Frontal cortex (tissue), 4 donors: ENCODE measurements around the gene THRAP3. TPM values are rescaled to one million over a fixed set of nuclear protein-coding genes. Genes with fewer than 3 reads are reported as not detected.
"Not testable (repeated sequence)": the region's sequence is repeated elsewhere in the genome, so short reads cannot be mapped to it uniquely, and the experiment has no call there.

Source experiments
- DNase-seq, 2 donors: peaks; one replicate each; pipeline ENCODE4 v3.0.0; 2012; ENCODE audit warnings: low spot score in 2 of 2
- FAIRE-seq: peaks from 2 replicates; lab custom pipeline; 2012; peaks lifted over from hg19 to GRCh38; lab: Jason Lieb, UNC
- total RNA-seq: library from RNA; depleted of rRNA; stranded (reverse); fragments of >200 nt; gene quantifications from one replicate; pipeline ENCODE4 v1.2.3, GENCODE V29; 2014
- donor health status: control.
- donor health status: control.
- donor health status: control.

THRAP3 gene
- total RNA-seq, 1 donor from 2014 or later = 80.3 TPM

DNA sequence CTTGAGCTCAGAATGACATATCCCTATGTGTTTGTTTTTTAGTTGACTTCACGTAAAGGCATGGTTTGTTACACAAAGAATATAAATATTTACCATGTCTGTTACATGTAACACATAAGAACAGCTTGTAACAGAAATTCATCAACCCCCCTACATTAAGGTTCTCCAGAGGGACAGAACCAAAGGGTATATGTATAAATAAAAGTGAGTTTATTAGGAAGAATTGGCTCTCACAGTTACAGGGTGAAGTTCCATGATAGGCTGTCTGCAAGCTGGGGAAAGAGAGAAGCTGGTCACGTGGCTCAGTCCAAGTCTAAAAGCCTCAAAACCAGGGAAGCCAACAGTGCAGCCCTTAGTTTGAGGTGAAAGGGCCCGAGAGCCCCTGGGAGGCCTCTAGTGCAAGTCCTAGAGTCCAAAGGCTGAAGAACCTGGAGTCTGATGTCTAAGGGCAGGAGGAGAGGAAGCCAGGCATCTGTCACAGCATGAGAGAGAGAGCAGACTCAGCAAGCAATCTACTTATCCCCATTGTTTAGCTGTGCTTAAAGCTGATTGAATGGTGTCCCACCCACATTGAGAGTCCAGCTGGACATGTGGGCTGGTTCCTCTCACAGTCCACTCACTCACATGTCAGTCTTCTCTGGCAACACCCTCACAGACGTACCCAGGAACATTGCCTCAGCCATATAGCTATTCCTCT, 15.8 kb downstream of the THRAP3 start:
- DNase-seq (no peak), FAIRE-seq (no peak)

DNA sequence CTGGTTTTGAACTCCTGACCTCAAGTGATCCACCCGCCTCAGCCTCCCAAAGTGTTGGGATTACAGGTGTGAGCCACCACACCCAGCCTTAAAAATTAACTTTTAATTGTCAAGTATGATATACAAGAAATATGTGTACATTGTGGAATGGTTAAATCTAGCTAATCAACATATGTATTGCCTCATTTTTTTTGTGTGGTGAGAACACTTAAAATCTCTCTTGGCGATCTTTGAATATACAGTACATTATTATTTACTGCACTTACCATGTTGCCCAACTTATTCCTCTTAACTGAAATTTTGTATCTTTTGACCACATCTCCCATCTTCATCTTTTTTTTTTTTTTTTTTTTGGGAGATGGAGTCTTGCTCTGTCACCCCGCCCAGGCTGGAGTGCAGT, 23.3 kb downstream of the THRAP3 start:
- no peak for DNase-seq
- no peak for FAIRE-seq

DNA sequence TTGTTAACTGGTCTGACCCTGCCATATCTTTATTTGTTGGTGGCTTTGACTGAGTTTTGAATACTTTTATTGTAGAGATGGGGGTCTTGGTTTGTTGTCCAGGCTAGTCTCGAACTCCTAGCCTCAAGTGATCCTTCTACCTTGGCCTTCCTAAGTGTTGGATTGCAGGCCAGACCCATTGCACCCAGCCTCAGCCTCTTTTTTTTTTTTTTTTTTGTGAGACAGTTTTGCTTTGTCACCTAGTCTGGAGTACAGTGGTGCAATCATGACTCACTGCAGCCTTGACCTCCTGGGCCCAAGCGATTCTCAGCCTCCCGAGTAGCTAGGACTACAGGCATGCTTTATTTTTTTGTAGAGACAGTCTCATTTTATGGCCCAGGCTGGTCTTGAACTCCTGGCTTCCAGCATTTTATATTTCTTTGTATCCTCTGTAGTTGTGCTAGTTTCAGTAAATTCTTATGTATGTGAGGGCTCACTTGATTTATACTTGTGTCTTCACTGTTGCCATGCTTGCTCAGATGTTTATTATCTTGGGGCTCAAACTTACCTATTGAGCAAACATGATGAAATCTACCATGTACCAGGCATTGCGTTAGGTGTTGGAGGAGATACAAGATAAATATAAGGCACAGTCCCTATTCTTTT, 24.1 kb downstream of the THRAP3 start:
- no peak for FAIRE-seq
- no peak for DNase-seq

DNA sequence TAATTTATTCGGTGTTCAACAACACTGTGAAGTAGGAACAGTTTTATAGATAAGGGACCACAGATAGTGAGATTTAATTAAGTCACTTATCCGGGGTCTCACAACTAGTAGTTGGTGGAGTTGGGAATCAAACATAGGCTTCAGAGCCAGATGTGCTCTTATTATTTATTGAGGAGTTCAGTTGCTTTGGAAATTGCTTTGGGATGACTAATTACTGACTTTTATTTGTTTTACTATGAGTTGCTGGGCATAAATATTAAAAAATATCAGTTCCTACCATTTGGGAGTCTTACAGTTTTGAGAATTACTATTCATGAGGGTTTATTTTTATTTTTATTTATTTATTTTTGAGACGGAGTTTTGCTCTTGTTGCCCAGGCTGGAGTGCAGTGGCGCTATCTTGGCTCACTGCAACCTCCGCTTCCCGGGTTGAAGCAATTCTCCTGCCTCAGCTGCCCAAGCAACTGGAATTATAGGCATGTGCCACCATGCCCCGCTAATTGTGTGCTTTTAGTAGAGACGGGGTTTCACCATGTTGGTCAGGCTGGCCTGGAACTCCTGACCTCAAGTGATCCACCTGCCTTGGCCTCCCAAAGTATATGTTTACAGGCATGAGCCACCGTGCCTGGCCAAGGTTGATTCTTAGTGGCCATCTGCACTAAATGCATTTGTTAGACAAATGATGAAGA, 27.7 kb downstream of the THRAP3 start:
- FAIRE-seq = no peak
- no peak for DNase-seq

DNA sequence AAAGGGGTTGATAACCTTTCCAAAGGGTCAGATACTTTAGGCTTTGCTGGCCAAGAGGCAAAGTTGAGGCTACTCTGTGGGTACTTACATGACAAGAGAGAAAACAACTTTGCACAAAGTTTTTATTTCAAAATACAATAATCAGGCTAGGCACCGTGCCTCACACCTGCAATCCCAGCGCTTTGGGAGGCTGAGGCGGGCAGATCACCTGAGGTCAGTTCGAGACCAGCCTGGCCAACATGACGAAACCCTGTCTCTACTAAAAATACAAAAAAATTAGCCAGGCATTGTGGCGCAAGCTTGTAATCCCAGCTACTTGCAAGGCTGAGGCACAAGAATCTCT, 28.2 kb downstream of the THRAP3 start:
- not testable (repeated sequence) for FAIRE-seq

DNA sequence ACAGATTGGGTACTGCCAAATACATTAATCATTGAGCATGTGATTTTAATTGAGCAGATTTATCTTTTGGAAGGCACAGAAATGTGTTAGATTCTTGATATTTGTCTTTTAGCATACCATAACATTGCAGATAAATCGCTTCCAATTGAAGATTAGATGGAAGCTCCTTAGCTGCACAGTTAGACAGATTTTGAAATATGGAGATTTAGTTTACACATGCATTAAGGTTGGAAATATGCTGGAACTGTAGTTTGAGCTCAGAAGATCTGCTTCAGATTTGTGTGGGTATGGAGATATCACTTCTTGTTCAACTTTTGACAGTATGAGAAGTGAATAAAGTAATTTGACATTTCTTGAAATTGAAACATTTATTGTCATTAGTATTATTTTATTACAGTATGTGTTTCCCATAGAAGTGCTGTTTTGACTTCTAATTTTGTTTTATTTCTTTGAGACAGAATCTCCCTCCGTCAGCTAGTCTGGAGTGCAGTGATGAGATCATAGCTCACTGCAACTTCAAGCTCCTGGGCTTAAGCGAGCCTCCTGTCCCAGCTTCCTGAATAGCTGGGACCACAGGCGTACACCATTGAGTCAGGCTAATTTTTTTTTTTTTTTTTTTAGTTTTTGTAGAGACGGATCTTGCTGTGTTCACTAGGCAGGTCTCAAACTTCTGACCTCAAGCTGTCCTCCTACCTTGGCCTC, 29.1 kb downstream of the THRAP3 start:
- FAIRE-seq (no peak), DNase-seq (no peak)

More for the DNA sequence above, 28.2 kb downstream of the THRAP3 start:
- not testable (repeated sequence) for DNase-seq

DNA sequence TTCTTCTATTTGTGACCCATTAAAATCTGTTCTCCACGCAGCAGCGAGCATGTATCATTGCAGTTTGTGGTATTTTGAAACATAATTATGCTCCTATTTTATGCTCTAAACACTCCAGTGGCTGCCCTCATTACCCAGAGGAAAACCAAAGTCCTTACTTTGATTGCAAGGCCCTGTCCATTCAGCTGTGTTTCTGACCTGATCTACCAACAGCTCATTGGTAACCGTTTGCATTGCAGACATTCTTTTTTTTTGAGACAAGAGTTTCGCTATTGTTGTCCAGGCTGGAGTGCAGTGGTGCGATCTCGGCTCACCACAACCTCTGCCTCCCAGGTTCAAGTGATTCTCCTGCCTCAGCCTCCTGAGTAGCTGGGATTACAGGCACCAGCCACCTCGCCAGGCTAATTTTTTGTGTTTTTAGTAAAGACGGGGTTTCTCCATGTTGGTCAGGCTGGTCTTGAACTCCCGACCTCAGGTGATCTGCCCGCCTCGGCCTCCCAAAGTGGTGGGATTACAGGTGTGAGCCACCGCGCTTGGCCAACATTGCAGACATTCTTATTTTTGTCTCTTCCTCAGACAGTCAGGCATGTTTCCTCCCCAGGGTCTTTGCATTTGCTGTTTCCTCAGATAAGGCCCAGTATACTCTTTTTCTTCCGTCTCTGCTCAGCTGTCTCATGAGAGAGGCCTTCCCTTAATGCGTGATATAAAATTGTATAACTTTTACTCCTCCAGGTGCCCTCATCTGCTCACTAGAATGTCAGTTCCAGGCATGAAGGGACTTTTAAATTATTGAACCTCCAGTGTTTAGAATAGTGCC, 32.5 kb downstream of the THRAP3 start:
- FAIRE-seq (no peak), DNase-seq (no peak)

DNA sequence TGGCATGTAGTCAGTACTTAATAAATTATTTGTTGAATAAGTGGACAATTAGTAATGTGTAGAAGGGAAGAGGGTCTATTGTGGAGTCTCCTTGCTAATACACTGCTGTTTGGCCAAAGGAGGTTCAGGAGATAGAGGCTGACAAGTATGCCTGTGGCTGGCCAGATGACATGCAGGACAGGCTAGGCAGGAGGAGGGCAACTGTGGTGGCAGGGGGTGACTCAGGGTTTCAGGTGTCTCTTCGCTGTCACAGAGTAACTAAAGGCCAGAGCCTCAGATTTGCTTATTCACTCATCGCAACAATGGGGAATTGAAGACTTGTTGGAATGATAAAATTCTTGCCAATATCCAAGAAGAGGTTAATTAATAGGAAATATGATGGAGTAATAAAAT, 33.1 kb downstream of the THRAP3 start:
- DNase-seq = no peak
- no peak for FAIRE-seq

DNA sequence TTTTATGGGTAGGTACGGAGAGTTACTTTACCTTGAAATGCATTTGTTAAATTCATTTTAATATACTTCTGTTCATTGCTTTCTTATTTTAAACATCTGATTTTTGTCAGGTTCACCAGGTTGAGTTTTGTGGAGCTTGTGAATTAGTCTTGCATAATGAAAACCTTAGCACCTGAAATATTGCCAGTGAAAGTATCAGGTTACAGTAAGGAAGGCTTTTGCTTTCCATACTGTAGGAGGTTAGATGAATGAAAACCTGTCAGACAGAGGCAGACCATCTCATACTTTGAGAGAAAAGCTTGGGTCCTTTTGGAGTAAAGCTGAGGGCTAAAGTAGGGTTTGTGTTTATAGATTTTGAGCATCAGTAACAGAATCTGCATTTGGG, 34.7 kb downstream of the THRAP3 start:
- FAIRE-seq (no peak), DNase-seq (no peak)

DNA sequence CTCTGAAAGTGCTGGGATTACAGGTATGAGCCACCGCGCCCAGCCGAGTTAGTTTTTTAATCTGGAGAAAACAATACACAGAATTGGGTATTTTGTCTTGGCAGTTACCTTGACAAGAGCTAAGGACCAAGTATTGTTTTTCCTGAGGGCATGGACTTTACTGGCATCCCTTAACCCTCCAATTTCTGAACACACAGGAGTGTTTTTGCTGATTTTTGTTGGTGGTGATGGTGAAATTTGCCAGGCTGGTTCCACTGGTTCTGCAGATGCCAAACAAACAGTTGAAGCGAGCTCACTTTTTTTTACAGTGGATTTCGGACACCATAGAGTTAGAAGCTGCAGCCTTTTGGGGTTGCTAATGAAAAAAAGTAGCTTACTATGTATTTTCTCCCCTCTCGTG, 44.7 kb downstream of the THRAP3 start:
- FAIRE-seq (no peak), DNase-seq (no peak)

DNA sequence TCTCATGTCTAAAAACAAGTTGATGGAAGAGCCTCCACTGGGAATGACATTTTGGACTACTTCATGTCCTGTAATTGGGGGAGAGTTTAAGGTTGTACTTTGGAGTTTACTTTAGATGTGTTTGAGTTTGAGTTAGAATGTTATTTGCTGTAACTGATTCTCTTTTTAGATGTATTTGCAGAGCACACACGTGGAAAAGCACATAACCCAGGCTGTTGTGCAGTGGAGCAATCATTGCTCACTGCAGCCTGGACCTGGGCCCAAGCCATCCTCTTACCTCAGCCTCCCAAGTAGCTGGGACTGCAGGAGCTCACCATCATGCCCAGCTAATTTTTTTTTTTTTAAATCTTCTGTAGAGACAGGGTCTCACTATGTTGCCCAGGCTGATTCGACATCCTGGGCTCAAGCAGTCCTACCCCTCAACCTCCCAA, 45.2 kb downstream of the THRAP3 start:
- FAIRE-seq = no peak
- no peak for DNase-seq

DNA sequence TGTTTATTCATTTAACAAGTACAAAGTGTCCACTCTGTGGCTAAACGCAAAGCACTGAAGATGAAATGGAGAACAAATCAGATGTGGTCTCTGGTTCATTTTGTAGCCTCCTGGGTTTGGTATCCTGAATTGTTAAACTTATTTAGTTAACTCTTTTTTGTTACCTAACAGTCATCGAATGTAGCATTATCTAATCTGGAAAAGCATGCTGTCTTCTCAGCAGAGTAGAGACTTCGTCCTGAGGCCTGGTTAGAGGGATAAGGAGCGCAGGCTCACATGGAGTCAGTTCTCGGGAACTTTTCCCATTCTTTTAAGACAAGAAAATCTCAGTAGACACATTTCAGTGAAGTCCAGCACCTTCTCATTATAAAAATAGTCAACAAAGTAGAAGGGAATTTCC, 48.8 kb downstream of the THRAP3 start:
- FAIRE-seq (no peak), DNase-seq (no peak)

DNA sequence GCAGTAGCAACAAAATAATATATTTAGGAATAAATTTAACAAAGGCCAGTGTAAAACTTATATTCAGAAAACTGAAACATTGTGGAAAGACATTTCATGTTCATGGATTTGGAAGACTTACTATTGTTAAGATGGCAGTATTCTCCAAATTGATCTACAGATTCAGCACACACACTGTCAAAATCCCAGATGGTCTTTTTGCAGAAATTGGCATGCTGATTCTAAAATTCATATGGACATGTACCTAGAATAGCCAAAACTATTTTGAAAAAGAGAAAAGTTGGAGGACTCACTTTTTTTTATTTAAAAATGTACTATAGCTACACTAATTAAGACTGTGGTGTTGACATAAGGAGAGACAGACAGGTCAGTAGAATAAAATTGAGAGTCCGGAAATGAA, 50.0 kb downstream of the THRAP3 start:
- FAIRE-seq = no peak
- DNase-seq = no peak

DNA sequence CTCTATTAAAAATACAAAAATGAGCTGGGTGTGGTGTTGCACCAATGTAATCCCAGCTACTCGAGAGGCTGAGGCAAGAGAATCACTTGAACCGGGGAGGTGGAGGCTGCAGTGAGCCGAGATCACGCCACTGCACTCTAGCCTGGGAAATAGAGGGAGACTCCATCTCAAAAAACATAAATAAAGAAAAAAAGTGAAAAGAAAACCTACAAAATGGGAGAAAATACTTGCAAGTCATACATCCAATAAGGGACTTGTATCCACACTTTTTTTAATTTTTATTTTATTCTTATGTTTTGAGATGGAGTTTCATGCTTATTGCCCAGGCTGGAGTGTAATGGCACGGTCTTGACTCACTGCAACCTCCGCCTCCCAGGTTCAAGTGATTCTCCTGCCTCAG, 52.4 kb downstream of the THRAP3 start:
- DNase-seq = no peak
- FAIRE-seq = no peak

DNA sequence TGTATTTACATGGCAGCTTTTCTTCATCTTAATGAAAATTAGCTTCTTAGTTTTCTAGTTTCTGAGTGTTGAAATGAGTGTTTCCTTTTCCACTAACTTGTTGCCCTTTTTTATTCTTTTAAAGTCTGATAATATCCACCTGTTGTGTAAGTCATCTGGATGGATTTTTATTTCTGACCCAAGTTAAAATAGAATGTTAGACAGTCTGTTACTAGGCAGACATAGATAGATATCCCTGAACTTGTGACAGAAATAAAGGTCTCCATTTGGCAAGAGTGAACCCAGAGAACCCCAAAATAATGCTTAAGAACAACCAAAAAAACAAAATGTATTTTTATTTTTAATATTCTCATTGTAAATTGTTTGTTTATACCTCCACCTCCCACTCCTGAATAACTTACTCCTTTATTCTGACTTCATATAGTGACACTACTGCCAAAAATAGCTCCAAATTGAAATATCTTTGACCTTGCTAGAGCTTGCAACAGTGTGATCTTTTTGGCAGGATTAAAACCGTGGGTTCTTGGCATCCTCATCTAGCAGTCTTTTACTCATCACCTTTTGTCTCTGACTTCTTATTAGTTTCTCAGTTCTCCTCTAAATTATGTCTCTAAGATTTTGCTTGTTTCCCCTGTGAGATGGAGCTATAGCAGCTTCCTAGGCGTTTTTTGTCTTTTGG, 55.0 kb downstream of the THRAP3 start:
- FAIRE-seq (no peak), DNase-seq (no peak)

DNA sequence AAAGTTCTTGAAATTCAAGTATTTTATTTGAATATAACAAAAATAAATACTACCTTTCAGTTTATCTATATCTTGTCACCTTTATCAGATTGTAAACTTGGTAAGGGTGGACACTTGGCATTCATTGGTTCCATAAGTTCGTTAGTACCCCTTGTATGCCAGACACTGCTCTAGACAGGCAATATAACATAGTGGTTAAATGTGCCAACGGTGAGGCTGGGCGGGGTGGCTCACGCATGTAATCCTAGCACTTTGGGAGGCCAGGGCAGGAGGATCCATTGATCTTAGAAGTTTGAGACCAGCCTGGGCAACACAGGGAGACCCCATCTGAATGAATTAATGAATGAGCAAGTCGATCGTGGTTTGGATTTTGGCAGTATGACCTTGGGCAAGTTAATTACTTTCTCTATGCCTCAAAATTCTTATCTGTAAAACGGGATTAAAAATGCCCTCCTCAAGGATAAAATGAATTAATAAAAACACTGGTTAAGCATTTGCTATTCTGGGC, 55.6 kb downstream of the THRAP3 start:
- FAIRE-seq (no peak), DNase-seq (no peak)

DNA sequence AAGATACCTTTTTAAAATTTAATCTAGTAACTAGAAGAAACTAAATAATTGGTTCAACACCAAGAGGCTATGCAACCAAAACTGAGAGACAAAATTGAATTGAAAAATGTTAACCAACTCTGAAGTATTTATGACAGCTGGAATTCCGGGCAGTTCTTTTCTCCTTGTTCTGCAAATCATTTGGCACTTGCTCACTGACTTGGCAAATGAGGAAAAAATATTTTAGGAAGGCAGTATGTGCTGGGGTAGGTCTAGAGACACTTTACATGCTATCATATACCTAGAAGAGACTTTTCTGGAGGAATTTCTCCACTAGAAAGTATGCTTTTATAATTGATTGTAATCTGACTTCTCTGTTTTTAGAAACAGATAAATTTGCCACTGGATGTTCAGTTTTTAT, 59.8 kb downstream of the THRAP3 start:
- FAIRE-seq (no peak), DNase-seq (no peak)

DNA sequence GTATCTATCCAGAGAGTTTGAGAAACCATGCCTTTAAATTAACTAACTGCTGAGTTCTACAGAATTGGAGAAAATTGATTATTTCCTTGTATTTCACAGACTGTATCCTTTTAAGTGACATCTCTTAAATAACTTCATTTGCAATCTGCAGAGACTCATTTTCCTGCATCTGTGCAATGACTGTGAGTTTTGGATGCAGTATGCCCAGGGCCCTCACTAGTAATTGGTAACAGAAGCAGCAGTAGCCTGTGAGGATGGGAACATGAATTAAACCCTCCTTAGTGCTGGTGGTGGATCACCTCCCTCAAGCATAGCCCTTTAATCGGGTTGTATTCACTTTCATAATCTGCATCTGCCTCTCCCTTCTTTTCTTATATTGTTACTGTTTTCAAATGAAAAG, 60.3 kb downstream of the THRAP3 start:
- FAIRE-seq (no peak), DNase-seq (no peak)

DNA sequence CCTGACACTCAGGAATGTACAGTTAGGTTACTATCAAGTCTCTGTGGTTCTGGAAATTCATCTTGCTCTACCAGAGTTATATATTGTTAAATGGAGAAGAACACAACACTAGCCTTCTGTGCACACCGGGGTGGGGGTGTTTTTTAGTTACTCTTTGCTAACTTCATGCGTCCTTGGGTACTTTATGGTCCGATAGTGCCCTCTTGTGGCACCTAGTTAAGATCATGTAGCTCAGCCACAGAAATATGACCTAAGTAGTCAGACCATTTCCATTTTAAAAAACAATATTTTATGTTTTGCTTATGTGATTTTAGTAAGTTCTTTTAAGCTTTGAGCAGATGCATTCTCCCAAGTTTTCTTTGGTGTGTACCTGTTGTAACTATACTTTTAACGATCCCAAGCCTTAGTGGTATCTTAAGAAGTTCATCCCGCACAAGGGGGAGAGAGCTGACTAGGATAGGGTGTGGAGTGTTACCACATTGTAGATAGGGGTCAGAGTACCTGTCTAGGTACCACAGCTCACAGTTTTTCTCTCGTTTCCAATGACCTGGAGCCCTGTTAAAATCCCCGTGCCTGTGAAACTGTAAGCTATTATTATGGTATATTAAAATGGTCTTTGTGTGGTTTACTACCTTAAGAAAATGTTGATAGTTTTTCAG, 61.3 kb downstream of the THRAP3 start:
- peak in 1 of 2 donors; percentile 66 for DNase-seq
- peak; percentile 39 for FAIRE-seq
